ENCODE results near the gene PPM1D.

DNA sequence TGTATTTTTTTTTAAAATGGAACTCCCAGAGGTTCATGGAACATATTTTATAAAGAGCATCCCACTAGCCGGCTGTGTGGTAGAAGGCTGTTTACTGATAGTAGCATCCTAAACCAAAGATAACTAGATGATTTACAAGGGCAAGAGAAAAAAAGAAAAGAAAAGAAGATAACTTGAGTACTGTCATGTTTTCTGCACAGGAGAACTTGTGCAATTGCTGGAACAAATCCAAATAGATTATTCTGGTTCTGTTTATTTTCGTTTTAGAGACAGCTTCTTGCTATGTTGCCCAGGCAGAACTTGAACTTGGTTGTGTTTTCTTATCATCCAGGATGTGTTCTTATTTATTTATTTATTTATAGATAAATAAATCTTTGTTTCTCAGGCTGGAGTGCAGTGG lies 20.9 kb upstream of the PPM1D start:
- TF ChIP-seq, protein P1, sequence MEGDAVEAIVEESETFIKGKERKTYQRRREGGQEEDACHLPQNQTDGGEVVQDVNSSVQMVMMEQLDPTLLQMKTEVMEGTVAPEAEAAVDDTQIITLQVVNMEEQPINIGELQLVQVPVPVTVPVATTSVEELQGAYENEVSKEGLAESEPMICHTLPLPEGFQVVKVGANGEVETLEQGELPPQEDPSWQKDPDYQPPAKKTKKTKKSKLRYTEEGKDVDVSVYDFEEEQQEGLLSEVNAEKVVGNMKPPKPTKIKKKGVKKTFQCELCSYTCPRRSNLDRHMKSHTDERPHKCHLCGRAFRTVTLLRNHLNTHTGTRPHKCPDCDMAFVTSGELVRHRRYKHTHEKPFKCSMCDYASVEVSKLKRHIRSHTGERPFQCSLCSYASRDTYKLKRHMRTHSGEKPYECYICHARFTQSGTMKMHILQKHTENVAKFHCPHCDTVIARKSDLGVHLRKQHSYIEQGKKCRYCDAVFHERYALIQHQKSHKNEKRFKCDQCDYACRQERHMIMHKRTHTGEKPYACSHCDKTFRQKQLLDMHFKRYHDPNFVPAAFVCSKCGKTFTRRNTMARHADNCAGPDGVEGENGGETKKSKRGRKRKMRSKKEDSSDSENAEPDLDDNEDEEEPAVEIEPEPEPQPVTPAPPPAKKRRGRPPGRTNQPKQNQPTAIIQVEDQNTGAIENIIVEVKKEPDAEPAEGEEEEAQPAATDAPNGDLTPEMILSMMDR (conservative IDR thresholded peaks at IDR 0.05), result no peak
- no peak for TF ChIP-seq EZH2 (IDR thresholded peaks at IDR 0.05; ENCODE audit: low read depth)

Data from PC-9 (cell line).